A673 (cell line): ENCODE results near the gene OR2A25.

Experiments
- EZH2 ChIP-seq: fragments of 200-600 bp; sonication (generic); IDR thresholded peaks from 2 replicates; pipeline ENCODE4 v1.6.1; 2017; ENCODE audit warnings: borderline replicate concordance, low read depth, mild to moderate bottlenecking, mixed read lengths, antibody characterized with exemption, low read length; ENCODE audit not compliant: poor library complexity, severe bottlenecking
- TF ChIP-seq, protein P1 (sequence below): fragments of 300-800, 200-600 bp; sonication (generic); conservative IDR thresholded peaks from 2 replicates; pipeline ENCODE4 v1.5.1; 2017; ENCODE audit warnings: low read depth, mild to moderate bottlenecking, antibody characterized with exemption, low read length, moderate library complexity, mixed read lengths

- TF ChIP-seq, protein P1, sequence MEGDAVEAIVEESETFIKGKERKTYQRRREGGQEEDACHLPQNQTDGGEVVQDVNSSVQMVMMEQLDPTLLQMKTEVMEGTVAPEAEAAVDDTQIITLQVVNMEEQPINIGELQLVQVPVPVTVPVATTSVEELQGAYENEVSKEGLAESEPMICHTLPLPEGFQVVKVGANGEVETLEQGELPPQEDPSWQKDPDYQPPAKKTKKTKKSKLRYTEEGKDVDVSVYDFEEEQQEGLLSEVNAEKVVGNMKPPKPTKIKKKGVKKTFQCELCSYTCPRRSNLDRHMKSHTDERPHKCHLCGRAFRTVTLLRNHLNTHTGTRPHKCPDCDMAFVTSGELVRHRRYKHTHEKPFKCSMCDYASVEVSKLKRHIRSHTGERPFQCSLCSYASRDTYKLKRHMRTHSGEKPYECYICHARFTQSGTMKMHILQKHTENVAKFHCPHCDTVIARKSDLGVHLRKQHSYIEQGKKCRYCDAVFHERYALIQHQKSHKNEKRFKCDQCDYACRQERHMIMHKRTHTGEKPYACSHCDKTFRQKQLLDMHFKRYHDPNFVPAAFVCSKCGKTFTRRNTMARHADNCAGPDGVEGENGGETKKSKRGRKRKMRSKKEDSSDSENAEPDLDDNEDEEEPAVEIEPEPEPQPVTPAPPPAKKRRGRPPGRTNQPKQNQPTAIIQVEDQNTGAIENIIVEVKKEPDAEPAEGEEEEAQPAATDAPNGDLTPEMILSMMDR = no peak
- no peak for TF ChIP-seq EZH2
Observed at GRCh38 chr7:144024213-144024612, 45.4 kb upstream of the OR2A25 start.
